SK-N-SH treated with all-trans-retinoic acid at 6 μM for 48 hours (cell line): ENCODE results near the gene WDFY2.
A peak's percentile ranks its signal among the peaks of the same experiment; 100 is the strongest.

Experiments
- ATAC-seq: fragments of 200-7000 bp; cut with Tn5 transposase; 3 replicates; pipeline ENCODE4 v1.9.1; 2020; ENCODE audit warnings: mild to moderate bottlenecking, moderate library complexity
- ARNTL ChIP-seq: fragments of 450-650 bp; formaldehyde crosslinking; IDR thresholded peaks from 2 replicates; pipeline ENCODE4 v1.5.0; 2020; ENCODE audit warnings: low read depth, mild to moderate bottlenecking, moderate library complexity, borderline replicate concordance
- BACH2 ChIP-seq: fragments of 250-450 bp; sonication (Bioruptor Pico); IDR thresholded peaks from 2 replicates; pipeline ENCODE4 v1.9.0; 2021; ENCODE audit warnings: mild to moderate bottlenecking, borderline replicate concordance
- CSDC2 ChIP-seq: fragments of 250-450 bp; sonication (Bioruptor Pico); IDR thresholded peaks from 2 replicates; pipeline ENCODE4 v1.5.0; 2020; ENCODE audit warnings: mild to moderate bottlenecking, moderate library complexity
- ESRRG ChIP-seq: fragments of 250-450 bp; sonication (Bioruptor Pico); IDR thresholded peaks from 2 replicates; pipeline ENCODE4 v1.6.1; 2021; ENCODE audit warnings: mild to moderate bottlenecking
- GLIS3 ChIP-seq: fragments of 250-450 bp; sonication (Bioruptor Pico); IDR thresholded peaks from 2 replicates; pipeline ENCODE4 v1.5.0; 2020; ENCODE audit warnings: mild to moderate bottlenecking, moderate library complexity
- ISL1 ChIP-seq: fragments of 250-450 bp; sonication (Bioruptor Pico); IDR thresholded peaks from 2 replicates; pipeline ENCODE4 v2.1.2; 2022; ENCODE audit warnings: mild to moderate bottlenecking, moderate library complexity
- OSR1 ChIP-seq: fragments of 250-450 bp; sonication (Bioruptor Pico); IDR thresholded peaks from 2 replicates; pipeline ENCODE4 v1.8.0; 2022; ENCODE audit warnings: moderate library complexity, mild to moderate bottlenecking, inconsistent platforms
- PATZ1 ChIP-seq: fragments of 250-450 bp; sonication (Bioruptor Pico); IDR thresholded peaks from 2 replicates; pipeline ENCODE4 v1.8.0; 2020; ENCODE audit warnings: mild to moderate bottlenecking, moderate library complexity, borderline replicate concordance
- PPARA ChIP-seq: fragments of 250-450 bp; sonication (Bioruptor Pico); IDR thresholded peaks from 2 replicates; pipeline ENCODE4 v1.5.0; 2020; ENCODE audit warnings: mild to moderate bottlenecking, borderline replicate concordance
- RARB ChIP-seq: fragments of 250-450 bp; sonication (Bioruptor Pico); IDR thresholded peaks from 2 replicates; pipeline ENCODE4 v1.8.0; 2021; ENCODE audit warnings: mild to moderate bottlenecking, moderate library complexity
- SNAI2 ChIP-seq: fragments of 250-450 bp; sonication (Bioruptor Pico); IDR thresholded peaks from 2 replicates; pipeline ENCODE4 v1.5.0; 2020; ENCODE audit warnings: mild to moderate bottlenecking, moderate library complexity
- TCF4 ChIP-seq: fragments of 250-450 bp; sonication (Bioruptor Pico); IDR thresholded peaks from 2 replicates; pipeline ENCODE4 v1.8.0; 2021; ENCODE audit warnings: mild to moderate bottlenecking, moderate library complexity, borderline replicate concordance
- TOX ChIP-seq: fragments of 250-450 bp; sonication (Bioruptor Pico); IDR thresholded peaks from 2 replicates; pipeline ENCODE4 v1.8.0; 2021; ENCODE audit warnings: mild to moderate bottlenecking, moderate library complexity, borderline replicate concordance
- TSHZ2 ChIP-seq: fragments of 250-450 bp; sonication (Bioruptor Pico); IDR thresholded peaks from 2 replicates; pipeline ENCODE4 v1.5.0; 2020; ENCODE audit warnings: mild to moderate bottlenecking, moderate library complexity
- ZC3H10 ChIP-seq: fragments of 250-450 bp; sonication (Bioruptor Pico); IDR thresholded peaks from 2 replicates; pipeline ENCODE4 v1.5.1; 2021; ENCODE audit warnings: mild to moderate bottlenecking, moderate library complexity
- ZFP3 ChIP-seq: fragments of 250-450 bp; sonication (Bioruptor Pico); IDR thresholded peaks from 2 replicates; pipeline ENCODE4 v1.5.0; 2020; ENCODE audit warnings: mild to moderate bottlenecking, moderate library complexity
- ZFP30 ChIP-seq: fragments of 450-650 bp; formaldehyde crosslinking; IDR thresholded peaks from 2 replicates; pipeline ENCODE4 v1.5.0; 2022; ENCODE audit warnings: mild to moderate bottlenecking, moderate library complexity
- ZNF565 ChIP-seq: fragments of 450-650 bp; formaldehyde crosslinking; conservative IDR thresholded peaks from 2 replicates; pipeline ENCODE4 v1.5.0; 2020; ENCODE audit warnings: low read depth, mild to moderate bottlenecking, moderate library complexity
- ZNF70 ChIP-seq: fragments of 450-650 bp; formaldehyde crosslinking; IDR thresholded peaks from 2 replicates; pipeline ENCODE4 v1.5.0; 2020; ENCODE audit warnings: mild to moderate bottlenecking, moderate library complexity
- ZNF8 ChIP-seq: fragments of 450-650 bp; formaldehyde crosslinking; IDR thresholded peaks from 2 replicates; pipeline ENCODE4 v1.5.0; 2020; ENCODE audit warnings: mild to moderate bottlenecking, moderate library complexity
- TF ChIP-seq, protein P1 (sequence below): fragments of 250-450 bp; sonication (Bioruptor Pico); IDR thresholded peaks from 2 replicates; pipeline ENCODE4 v1.8.0; 2021; ENCODE audit warnings: low read depth, mild to moderate bottlenecking, moderate library complexity, borderline replicate concordance
- TF ChIP-seq, protein P2 (sequence below): fragments of 250-450 bp; sonication (Bioruptor Pico); IDR thresholded peaks from 2 replicates; pipeline ENCODE4 v1.5.1; 2020; ENCODE audit warnings: low read depth, mild to moderate bottlenecking, moderate library complexity
- TF ChIP-seq, protein P3 (sequence below): fragments of 250-450 bp; sonication (Bioruptor Pico); IDR thresholded peaks from 2 replicates; pipeline ENCODE4 v1.5.1; 2021; ENCODE audit warnings: mild to moderate bottlenecking, moderate library complexity

Gene WDFY2

DNA sequence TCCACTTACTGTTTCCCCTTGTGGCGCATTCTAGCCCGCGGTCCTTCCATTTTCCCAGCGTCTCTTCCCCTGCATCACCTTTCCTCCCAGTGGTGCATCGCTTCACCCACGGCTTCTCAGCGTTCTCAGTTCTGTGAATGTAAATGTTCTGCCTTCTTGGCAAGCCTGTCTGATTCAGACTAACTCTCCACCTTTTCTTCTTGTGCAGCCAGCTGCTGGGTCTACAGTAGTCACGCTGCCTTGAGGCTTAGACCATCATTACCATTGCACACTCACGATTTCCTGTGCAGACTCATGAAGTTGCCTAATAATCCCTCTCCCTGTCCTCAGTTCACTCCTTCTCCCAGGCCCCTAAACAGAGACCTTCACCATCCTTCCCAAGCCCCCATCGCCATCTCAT, 144.7 kb downstream of the WDFY2 start (continued):
- TF ChIP-seq SNAI2 (CRISPR knock-in tag) = no peak

DNA sequence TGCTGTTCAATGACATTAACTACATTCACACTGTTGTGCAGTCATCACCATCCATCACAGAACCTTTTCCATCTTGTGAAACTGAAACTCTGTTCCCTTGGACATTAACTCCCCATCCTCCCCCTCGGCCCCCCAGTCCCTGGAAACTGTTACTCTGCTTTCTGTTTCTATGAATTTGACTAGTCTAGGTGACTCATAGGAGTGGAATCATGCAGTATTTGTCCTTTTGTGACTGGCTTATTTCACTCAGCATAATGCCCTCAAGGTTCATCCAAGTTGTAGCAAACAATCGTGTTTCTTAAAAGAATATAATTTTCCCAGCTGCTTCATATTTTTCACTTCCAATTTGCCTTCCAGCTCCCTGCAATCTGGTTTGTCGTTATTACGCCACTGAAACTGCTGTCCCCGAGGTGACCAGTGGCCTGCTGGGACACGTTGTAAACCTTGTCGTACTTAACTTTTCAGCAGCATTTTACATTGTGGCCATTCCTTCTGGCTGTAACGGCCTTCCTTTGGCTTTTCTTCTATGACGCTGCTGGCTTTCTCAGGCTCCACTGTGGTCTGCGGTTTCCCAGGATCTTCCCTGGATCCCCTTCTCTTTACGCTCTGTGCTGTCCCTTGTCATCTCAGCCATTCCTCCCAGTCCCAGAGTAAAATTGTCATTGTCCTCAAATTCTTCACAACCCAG, 145.7 kb downstream of the WDFY2 start:
- TF ChIP-seq, protein P1, sequence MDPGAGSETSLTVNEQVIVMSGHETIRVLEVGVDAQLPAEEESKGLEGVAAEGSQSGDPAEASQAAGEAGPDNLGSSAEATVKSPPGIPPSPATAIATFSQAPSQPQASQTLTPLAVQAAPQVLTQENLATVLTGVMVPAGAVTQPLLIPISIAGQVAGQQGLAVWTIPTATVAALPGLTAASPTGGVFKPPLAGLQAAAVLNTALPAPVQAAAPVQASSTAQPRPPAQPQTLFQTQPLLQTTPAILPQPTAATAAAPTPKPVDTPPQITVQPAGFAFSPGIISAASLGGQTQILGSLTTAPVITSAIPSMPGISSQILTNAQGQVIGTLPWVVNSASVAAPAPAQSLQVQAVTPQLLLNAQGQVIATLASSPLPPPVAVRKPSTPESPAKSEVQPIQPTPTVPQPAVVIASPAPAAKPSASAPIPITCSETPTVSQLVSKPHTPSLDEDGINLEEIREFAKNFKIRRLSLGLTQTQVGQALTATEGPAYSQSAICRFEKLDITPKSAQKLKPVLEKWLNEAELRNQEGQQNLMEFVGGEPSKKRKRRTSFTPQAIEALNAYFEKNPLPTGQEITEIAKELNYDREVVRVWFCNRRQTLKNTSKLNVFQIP (CRISPR knock-in tag) = no peak
- TF ChIP-seq TOX (CRISPR knock-in tag) = no peak
- no peak for TF ChIP-seq TCF4
- no peak for TF ChIP-seq ARNTL
- TF ChIP-seq, protein P2, sequence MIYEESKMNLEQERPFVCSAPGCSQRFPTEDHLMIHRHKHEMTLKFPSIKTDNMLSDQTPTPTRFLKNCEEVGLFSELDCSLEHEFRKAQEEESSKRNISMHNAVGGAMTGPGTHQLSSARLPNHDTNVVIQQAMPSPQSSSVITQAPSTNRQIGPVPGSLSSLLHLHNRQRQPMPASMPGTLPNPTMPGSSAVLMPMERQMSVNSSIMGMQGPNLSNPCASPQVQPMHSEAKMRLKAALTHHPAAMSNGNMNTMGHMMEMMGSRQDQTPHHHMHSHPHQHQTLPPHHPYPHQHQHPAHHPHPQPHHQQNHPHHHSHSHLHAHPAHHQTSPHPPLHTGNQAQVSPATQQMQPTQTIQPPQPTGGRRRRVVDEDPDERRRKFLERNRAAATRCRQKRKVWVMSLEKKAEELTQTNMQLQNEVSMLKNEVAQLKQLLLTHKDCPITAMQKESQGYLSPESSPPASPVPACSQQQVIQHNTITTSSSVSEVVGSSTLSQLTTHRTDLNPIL (CRISPR knock-in tag) = no peak
- no peak for TF ChIP-seq ZC3H10 (CRISPR knock-in tag)
- no peak for TF ChIP-seq SNAI2 (CRISPR knock-in tag)
- TF ChIP-seq ZNF8 = no peak
- peak; percentile 51 for TF ChIP-seq ISL1 (CRISPR knock-in tag)
- TF ChIP-seq ZFP3 (CRISPR knock-in tag) = 0 out of 2 replicates have a peak, but pooled peaks have one; percentile 53
- TF ChIP-seq ZFP30 (CRISPR knock-in tag) = no peak
- TF ChIP-seq CSDC2 = no peak
- no peak for TF ChIP-seq TSHZ2 (CRISPR knock-in tag)
- TF ChIP-seq RARB (CRISPR knock-in tag) = peak; percentile 17; the same call in 1 of the 2 replicates
- TF ChIP-seq PATZ1 (CRISPR knock-in tag) = peak; percentile 98
- TF ChIP-seq OSR1 (CRISPR knock-in tag) = no peak
- no peak for TF ChIP-seq GLIS3 (CRISPR knock-in tag)
- TF ChIP-seq, protein P3, sequence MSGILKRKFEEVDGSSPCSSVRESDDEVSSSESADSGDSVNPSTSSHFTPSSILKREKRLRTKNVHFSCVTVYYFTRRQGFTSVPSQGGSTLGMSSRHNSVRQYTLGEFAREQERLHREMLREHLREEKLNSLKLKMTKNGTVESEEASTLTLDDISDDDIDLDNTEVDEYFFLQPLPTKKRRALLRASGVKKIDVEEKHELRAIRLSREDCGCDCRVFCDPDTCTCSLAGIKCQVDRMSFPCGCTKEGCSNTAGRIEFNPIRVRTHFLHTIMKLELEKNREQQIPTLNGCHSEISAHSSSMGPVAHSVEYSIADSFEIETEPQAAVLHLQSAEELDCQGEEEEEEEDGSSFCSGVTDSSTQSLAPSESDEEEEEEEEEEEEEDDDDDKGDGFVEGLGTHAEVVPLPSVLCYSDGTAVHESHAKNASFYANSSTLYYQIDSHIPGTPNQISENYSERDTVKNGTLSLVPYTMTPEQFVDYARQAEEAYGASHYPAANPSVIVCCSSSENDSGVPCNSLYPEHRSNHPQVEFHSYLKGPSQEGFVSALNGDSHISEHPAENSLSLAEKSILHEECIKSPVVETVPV = no peak
- no peak for TF ChIP-seq ESRRG
- TF ChIP-seq PPARA (CRISPR knock-in tag) = no peak
- TF ChIP-seq ZNF70 (CRISPR knock-in tag) = no peak
- no peak for TF ChIP-seq BACH2 (CRISPR knock-in tag)
- TF ChIP-seq ZNF565 = no peak
- ATAC-seq = peak; percentile 91

GRCh38 chr13:51730927-51731326, 146.7 kb downstream of the WDFY2 start:
- ATAC-seq = no peak
- TF ChIP-seq GLIS3 (CRISPR knock-in tag) (no peak), ZNF565 (no peak), PATZ1 (CRISPR knock-in tag) (no peak), ARNTL (no peak), ZNF70 (CRISPR knock-in tag) (no peak), OSR1 (CRISPR knock-in tag) (no peak), PPARA (CRISPR knock-in tag) (no peak), TOX (CRISPR knock-in tag) (no peak), ZFP30 (CRISPR knock-in tag) (no peak), ZC3H10 (CRISPR knock-in tag) (no peak), CSDC2 (no peak), ZFP3 (CRISPR knock-in tag) (no peak)
- TF ChIP-seq, protein P1 (CRISPR knock-in tag) = no peak
- TF ChIP-seq, protein P3 = no peak
